ENCODE measurements around the gene TENM3.

GRCh38 chr4:182799515-182800215 is 556.5 kb downstream of the TENM3 start:
- TF ChIP-seq EZH2 (IDR thresholded peaks at IDR 0.05; ENCODE audit: borderline replicate concordance, low read depth, low read length, severe bottlenecking) (no peak), CTCF (IDR thresholded peaks at IDR 0.05; ENCODE audit: borderline replicate concordance, extremely low read depth, low read length, poor library complexity, severe bottlenecking) (no peak)
